Prostate gland (tissue), 2 donors: ENCODE results near the gene LDB2.

ENCODE experiments used
- POLR2A ChIP-seq: fragments of 450-650 bp; IDR thresholded peaks from one replicate; pipeline ENCODE4 v1.6.1; 2016; ENCODE audit warnings: antibody characterized with exemption, mild to moderate bottlenecking
- POLR2AphosphoS5 ChIP-seq: sonication (generic); formaldehyde crosslinking; IDR thresholded peaks from one replicate; pipeline ENCODE4 v1.6.1; 2017; ENCODE audit warnings: antibody characterized with exemption
- TF ChIP-seq, protein P1 (sequence below), 4 experiments: fragments of 200-600 bp in 2 of 4; fragments of 450-650 bp in 2 of 4; sonication (generic) in 2 of 4; IDR thresholded peaks; 1 replicate in 3 of 4; 2 replicates in 1 of 4; pipeline ENCODE4 v1.5.1; 2016 to 2019; ENCODE audit warnings: antibody characterized with exemption in 4 of 4, mild to moderate bottlenecking in 2 of 4, moderate library complexity in 2 of 4

DNA sequence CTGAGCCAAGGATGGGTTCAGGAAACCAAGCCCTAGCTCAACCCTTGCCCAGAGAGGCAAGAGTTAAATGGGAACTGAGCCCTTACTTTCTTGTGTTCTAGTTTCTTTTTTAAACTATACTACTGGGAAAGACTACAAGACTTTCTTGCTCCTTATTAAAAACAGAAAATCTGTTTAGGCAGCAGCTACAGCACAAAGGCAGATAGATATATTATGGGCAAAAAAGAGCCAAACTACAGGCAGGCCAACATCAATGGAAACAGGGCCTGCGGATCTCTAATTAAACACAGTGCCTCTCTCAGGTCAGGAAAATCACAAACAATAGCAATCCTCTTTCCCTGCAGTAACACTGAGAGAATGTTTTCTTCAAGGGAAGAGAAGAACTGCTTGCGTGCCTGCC lies 226.0 kb downstream of the LDB2 start:
- TF ChIP-seq POLR2A (no peak), POLR2AphosphoS5 (no peak)
- TF ChIP-seq, protein P1, sequence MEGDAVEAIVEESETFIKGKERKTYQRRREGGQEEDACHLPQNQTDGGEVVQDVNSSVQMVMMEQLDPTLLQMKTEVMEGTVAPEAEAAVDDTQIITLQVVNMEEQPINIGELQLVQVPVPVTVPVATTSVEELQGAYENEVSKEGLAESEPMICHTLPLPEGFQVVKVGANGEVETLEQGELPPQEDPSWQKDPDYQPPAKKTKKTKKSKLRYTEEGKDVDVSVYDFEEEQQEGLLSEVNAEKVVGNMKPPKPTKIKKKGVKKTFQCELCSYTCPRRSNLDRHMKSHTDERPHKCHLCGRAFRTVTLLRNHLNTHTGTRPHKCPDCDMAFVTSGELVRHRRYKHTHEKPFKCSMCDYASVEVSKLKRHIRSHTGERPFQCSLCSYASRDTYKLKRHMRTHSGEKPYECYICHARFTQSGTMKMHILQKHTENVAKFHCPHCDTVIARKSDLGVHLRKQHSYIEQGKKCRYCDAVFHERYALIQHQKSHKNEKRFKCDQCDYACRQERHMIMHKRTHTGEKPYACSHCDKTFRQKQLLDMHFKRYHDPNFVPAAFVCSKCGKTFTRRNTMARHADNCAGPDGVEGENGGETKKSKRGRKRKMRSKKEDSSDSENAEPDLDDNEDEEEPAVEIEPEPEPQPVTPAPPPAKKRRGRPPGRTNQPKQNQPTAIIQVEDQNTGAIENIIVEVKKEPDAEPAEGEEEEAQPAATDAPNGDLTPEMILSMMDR (IDR thresholded peaks at IDR 0.05): no peak
